Cardiac fibroblast (primary cell): ENCODE measurements around the gene ERN1.

Experiments used
- DNase-seq, 2 donors: peaks; one replicate each; pipeline versions ENCODE4 v3.0.0 to v3.0.0-alpha.2; 2010; ENCODE audit warnings: low read depth in 2 of 2
- H3K4me3 ChIP-seq, 2 donors: replicated peaks in 1 of 2; 1 replicate in 1 of 2; 2 replicates in 1 of 2; pipeline ENCODE4 v1.5.1; 2011; ENCODE audit warnings: low read depth in 2 of 2, low read length in 2 of 2, mild to moderate bottlenecking in 2 of 2, moderate library complexity in 1 of 2
- CTCF ChIP-seq: IDR thresholded peaks from one replicate; pipeline ENCODE4 v1.5.1; 2011; ENCODE audit warnings: low read depth, mild to moderate bottlenecking, low read length, inconsistent platforms

ERN1 gene

DNA sequence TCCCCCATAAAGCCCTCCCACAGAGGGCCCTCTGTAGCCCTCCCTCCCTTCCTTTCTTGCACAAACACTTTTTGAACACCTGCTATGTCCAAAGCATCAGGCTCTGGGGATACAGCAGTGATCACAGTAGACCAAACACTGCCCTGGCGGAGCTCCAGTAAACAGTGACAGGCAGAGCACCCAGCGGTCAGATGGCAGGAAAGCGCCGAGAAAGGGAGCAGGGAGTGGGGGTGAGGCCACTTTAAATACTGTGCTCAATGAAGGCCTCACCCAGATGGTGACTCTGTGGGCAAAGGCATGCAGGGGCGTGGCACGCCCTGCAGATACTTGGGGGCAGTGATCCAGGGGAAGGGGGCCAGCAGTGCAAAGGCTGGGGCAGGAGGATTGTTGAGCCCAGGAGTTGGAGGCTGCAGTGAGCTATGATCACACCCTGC lies 124.2 kb downstream of the ERN1 start:
- TF ChIP-seq CTCF: no peak
- no peak for DNase-seq
- H3K4me3 ChIP-seq: no peak overlapping the region

DNA sequence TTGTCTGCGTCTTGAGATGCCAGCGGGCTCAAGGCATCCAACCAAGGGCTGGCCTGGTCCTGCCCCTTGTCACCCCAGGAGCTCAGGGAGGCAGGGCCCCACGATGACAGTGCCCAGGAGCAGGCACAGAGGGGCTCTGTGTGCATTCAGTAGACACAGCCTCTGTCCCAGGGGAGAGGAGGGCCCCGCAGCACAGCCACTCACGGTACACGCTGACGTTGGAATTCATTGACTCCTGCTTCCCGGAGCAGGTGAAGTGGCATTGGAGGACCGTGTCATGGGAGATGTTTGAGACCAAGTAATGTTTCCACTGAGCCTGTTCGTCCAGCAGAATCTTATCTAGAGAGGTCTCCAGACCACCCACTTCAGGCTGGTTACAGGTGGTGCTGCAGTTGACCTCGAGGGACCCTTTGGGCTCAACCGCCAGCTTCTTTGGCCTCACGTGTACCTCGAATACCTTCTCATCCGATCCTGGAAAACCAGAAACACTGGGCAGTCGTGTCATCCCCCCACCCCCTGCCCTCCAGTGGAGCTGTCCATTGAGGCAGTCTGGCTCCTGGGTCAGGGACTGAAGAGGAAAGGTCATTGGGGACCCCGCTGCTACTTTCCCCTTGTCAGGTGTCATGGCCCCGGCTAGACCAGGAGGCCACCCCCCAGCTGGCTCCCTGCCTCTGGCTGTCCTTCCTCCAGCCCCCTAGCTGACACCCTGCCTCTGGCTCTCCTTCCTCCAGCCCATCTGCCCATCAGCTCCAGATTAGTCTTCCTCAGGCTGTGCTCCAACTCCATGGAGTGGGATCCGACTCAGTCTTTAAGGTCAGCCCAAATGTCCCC lies 124.8 kb downstream of the ERN1 start:
- no peak for DNase-seq
- TF ChIP-seq CTCF: no peak
- H3K4me3 ChIP-seq: no peak overlapping the region

- DNase-seq: no peak
- no peak overlapping the region for H3K4me3 ChIP-seq
- TF ChIP-seq CTCF: no peak
Measured at GRCh38 chr17:64004218-64004770, 125.7 kb downstream of the ERN1 start.

GRCh38 chr17:64003526-64004121 lies 126.3 kb downstream of the ERN1 start:
- no peak overlapping the region for H3K4me3 ChIP-seq
- DNase-seq: no peak
- no peak for TF ChIP-seq CTCF

GRCh38 chr17:64002658-64003525 lies 127.1 kb downstream of the ERN1 start:
- TF ChIP-seq CTCF: no peak
- no peak for DNase-seq
- H3K4me3 ChIP-seq: no peak overlapping the region

- peak; percentile 79 to 83 for DNase-seq
- no peak for TF ChIP-seq CTCF
Measured at GRCh38 chr17:64001763-64002529, 128.0 kb downstream of the ERN1 start.

More at GRCh38 chr17:64001763-64002529, 128.0 kb downstream of the ERN1 start:
- no peak overlapping the region for H3K4me3 ChIP-seq
